Smooth muscle cell of the brain vasculature (primary cell): ENCODE results near the gene ROR1.
"Not testable (repeated sequence)": the region's sequence is repeated elsewhere in the genome, so short reads cannot be mapped to it uniquely, and the experiment has no call there.

ENCODE experiments used
- DNase-seq: peaks from one replicate; pipeline ENCODE4 v3.0.0-alpha.2; 2012; ENCODE audit warnings: low read depth, low spot score

Gene ROR1

GRCh38 chr1:64093941-64094340 lies 320.1 kb downstream of the ROR1 start:
- DNase-seq: no peak

GRCh38 chr1:64095832-64096231 lies 322.0 kb downstream of the ROR1 start:
- no peak for DNase-seq

- DNase-seq: no peak
Observed at GRCh38 chr1:64097859-64098258, 324.0 kb downstream of the ROR1 start.

GRCh38 chr1:64098436-64098835 lies 324.6 kb downstream of the ROR1 start:
- no peak for DNase-seq

- DNase-seq: no peak
Observed at GRCh38 chr1:64098846-64099582, 325.2 kb downstream of the ROR1 start.

- DNase-seq: no peak
Observed at GRCh38 chr1:64100791-64101190, 327.0 kb downstream of the ROR1 start.

- not testable (repeated sequence) for DNase-seq
Observed at GRCh38 chr1:64104585-64104984, 330.8 kb downstream of the ROR1 start.

GRCh38 chr1:64107118-64107519 lies 333.3 kb downstream of the ROR1 start:
- DNase-seq: no peak

GRCh38 chr1:64107632-64108031 lies 333.8 kb downstream of the ROR1 start:
- DNase-seq: no peak

- no peak for DNase-seq
Observed at GRCh38 chr1:64110924-64111777, 337.3 kb downstream of the ROR1 start.

GRCh38 chr1:64111787-64112186 lies 338.0 kb downstream of the ROR1 start:
- DNase-seq: no peak

- DNase-seq: no peak
Observed at GRCh38 chr1:64112281-64112680, 338.5 kb downstream of the ROR1 start.

- no peak for DNase-seq
Observed at GRCh38 chr1:64114012-64114525, 340.3 kb downstream of the ROR1 start.

GRCh38 chr1:64116537-64116936 lies 342.7 kb downstream of the ROR1 start:
- DNase-seq: no peak

- DNase-seq: no peak
Observed at GRCh38 chr1:64117492-64117891, 343.7 kb downstream of the ROR1 start.

- DNase-seq: no peak
Observed at GRCh38 chr1:64121766-64122385, 348.1 kb downstream of the ROR1 start.

- DNase-seq: no peak
Observed at GRCh38 chr1:64122588-64122987, 348.8 kb downstream of the ROR1 start.

GRCh38 chr1:64124704-64125440 lies 351.1 kb downstream of the ROR1 start:
- DNase-seq: no peak

GRCh38 chr1:64126581-64126980 lies 352.8 kb downstream of the ROR1 start:
- no peak for DNase-seq

GRCh38 chr1:64127297-64127696 lies 353.5 kb downstream of the ROR1 start:
- no peak for DNase-seq

GRCh38 chr1:64129701-64130100 lies 355.9 kb downstream of the ROR1 start:
- DNase-seq: no peak

GRCh38 chr1:64131155-64131554 lies 357.3 kb downstream of the ROR1 start:
- DNase-seq: no peak
